CD4-positive, alpha-beta T cell treated with Interleukin-4 for 4 hours (primary cell): ENCODE measurements around the gene HAP1.
"Not testable (repeated sequence)": the region's sequence is repeated elsewhere in the genome, so short reads cannot be mapped to it uniquely, and the experiment has no call there.

Experiments used
- DNase-seq: peaks from one replicate; pipeline ENCODE4 v3.0.0-alpha.2; 2020

Gene HAP1, protein sequence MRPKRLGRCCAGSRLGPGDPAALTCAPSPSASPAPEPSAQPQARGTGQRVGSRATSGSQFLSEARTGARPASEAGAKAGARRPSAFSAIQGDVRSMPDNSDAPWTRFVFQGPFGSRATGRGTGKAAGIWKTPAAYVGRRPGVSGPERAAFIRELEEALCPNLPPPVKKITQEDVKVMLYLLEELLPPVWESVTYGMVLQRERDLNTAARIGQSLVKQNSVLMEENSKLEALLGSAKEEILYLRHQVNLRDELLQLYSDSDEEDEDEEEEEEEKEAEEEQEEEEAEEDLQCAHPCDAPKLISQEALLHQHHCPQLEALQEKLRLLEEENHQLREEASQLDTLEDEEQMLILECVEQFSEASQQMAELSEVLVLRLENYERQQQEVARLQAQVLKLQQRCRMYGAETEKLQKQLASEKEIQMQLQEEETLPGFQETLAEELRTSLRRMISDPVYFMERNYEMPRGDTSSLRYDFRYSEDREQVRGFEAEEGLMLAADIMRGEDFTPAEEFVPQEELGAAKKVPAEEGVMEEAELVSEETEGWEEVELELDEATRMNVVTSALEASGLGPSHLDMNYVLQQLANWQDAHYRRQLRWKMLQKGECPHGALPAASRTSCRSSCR

DNA sequence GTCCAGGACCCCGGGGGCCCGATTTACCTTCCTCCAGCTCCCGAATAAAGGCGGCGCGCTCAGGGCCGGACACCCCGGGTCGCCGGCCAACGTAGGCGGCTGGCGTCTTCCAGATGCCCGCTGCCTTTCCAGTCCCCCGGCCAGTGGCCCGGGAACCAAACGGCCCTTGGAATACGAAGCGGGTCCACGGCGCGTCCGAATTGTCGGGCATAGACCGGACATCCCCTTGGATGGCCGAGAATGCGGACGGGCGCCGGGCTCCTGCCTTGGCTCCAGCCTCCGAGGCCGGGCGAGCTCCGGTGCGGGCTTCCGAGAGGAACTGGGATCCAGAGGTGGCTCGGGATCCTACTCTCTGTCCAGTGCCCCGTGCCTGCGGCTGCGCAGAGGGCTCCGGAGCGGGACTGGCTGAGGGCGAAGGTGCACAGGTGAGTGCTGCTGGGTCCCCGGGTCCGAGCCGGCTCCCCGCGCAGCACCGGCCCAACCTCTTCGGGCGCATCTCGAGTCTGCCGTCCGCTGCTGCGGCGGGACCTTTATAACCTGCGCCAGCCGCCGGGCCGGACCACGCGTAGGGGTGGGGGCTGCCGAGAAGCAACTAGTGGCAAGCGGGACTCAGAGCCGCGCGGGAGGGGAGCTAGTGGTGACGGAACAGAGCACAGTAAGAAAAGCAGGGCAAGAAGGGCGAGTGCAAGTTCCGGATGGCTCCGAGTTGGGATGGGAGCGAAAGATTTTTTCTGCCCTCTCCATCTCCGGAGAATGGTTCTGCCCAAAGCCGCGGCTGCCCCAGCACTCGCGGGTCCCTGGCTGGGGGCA lies at the start of gene HAP1:
TSS of gene HAP1 (minus strand) at position 505 of the 810 bp plus-strand sequence. CDS start at position 496, 9 bp downstream.
- DNase-seq = no peak

DNA sequence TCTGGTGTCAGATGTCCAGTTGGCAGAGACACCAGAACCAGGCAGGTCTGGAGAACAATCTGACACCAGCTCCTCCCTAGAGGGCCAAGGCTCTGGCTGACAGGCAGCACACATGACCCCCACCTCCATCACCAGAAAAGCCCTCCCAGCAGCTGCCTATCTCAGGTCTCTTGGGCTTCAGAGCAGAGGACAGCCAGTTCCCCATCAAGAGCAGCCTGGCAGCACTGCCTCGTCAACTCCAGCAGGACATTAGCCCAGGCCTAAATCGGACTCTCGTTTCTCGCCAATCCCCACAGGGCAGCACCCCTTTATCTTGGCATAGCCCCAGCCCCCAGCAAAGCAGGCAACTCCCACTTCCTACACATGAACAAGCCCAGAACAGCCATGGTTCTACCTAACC lies 47.7 kb upstream of the HAP1 start:
- no peak for DNase-seq

DNA sequence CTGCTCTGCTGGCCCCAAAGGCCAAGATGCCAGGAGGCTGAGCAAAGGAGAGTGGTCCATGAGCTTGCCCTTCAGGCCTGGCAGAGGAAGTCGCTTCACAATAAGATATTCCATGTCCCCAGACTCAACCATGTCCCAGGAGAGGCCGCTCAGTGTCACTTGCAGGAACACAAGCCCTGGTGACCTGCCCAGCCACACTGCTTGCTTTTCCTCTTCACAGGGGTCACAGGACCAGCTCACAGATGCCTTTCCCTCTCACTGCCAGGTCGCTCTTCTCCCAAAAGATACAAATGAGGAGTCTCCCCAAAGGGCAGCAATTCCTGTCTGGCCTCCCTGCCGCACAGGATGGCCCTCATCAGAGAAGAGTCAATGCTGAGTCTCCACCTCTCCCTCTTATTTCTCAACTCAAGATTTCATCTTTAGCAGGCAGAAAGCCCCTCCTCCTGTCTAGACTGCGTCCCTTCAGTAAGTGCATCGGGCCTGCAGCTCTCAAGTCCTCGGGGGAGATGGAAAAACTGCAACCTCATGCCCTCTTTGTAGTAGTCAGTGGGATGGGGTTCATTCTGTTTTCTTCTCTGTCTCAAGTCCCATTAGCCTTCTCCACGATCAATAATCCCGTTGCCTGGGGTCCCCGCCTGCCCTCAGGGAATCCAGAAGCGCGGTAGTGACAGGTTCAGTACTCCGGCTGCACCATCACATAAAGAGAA lies 47.1 kb upstream of the HAP1 start:
- no peak for DNase-seq

DNA sequence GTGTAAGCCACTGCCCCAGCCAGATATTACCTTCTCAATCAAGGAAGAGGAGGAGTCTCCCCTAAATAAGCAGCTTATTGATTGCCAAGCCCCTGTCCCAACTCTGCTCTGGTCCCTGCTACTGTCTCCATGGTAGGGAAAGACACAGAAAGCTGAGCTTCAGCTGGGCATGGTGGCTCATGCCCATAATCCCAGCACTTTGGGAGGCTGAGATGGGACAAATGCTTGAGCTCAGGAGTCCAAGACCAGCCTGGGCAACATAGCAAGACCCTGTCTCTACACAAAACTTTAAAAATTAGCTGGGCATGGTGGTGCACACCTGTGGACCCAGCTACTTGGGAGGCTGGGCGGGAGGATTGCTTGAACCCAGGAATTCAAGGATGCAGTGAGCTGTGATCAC lies 45.5 kb upstream of the HAP1 start:
- no peak for DNase-seq

DNA sequence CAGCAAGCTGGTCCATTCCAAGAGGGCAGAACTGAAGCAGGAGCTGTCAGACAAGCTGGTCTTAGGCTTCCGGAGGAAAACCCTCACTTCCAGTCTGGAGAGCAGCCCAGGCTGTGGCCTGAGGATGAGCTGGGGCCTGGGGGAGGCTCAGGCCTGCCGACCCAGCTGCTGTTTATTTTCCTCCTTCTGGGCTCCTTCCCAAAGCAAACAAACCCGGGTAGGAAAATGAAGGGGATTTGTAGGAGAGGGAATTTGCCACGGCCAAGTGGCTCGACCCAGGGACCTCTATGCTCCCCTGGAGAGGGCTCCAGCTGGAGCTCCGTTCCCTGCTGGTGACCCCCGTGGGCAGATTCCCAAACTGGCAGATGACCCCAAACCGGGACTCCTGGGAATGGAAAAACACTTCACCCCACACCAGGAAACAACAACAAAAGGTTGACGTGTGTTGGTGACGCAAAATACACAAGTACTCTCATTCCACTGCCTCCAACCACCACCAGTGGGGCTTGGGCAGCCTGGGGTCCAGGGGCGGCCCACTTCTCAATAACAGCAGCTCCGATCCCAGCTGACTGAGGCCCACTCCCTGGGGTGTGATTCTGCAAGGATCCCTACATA lies 43.2 kb upstream of the HAP1 start:
- no peak for DNase-seq

DNA sequence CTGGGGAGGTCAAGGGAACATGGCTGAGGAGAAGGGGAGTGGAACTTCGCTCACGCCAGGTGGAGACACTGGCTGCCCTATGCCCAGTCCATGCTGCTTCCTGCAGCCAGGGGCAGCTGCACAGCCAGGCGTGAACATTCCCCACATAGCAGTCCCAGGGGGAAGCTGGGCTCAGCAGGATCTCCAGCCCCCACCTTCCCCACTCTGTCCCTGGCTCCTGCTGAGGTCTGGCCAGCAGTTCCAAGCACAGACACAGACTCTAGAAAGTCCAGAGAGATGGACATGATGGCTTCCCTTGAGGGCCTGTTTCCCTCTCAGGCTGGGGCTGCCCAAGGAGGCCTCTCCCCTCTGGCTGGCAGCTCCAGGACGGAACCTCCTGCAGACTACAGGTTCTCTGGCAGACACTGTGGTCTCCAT lies 42.7 kb upstream of the HAP1 start:
- no peak for DNase-seq

DNA sequence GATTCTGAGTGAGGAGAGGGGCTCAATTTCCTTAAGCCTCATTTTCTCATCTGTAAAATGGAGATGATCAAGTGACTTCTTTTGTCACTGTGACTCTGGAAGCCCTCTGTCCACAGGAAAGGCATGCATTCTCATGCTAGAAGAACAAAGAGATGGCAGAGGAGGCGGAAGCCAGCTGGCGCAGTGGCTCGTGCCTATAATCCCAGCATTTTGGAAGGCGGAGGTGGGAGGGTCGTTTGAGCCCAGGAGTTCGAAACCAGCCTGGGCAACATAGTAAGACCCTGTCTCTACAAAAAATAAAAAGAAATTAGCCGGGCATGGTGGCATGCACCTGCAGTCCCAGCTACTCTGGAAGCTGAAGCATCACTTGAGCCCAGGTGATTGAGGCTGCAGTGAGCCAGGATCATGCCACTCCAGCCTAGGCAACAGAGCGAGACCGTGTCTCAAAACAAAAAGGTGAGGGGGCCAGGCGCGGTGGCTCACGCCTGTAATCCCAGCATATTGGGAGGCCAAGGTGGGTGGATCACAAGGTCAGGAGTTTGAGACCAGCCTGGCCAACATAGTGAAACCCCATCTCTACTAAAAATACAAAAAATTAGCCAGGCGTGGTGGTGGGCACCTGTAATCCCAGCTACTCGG lies 41.9 kb upstream of the HAP1 start:
- not testable (repeated sequence) for DNase-seq

DNA sequence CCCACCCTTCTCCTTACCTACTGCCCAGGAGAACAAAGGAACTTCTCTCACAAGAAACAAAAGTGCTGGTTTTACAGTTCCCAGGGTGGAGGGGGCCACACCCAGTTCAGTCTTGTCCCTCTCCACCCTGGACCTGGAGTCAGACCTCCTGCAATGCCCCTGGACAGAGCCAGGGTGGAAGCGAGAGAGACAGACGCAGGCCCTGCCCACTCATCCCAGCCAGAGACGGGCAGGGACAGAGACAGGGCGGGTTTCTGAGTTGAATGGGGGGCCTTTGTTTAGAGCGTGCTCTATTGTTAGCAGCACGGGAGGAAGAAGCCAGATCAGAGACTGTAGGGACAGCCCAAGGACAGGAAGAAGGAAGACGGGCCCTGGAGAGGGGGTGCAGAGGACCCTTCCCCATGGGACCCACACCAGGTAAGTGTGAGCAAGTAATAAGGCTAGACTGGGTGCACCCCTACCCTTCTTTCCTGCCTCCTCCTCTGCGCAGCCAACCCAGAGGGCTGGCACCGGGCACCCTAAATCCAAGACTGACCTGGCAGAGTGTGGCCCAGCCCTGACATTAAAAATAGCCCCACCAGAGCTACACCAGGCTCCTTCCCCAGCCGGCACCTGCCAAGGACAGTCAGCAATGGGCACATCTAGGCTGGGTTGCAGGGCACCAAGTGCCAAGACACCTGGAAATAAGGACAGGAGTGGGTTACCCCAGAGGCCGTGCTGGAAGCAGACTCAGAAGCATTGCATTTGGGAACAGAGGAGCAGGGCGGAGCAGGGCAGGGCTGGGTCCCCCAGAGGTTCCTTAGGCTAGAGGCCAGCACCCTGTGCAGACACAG lies 41.2 kb upstream of the HAP1 start:
- no peak for DNase-seq

DNA sequence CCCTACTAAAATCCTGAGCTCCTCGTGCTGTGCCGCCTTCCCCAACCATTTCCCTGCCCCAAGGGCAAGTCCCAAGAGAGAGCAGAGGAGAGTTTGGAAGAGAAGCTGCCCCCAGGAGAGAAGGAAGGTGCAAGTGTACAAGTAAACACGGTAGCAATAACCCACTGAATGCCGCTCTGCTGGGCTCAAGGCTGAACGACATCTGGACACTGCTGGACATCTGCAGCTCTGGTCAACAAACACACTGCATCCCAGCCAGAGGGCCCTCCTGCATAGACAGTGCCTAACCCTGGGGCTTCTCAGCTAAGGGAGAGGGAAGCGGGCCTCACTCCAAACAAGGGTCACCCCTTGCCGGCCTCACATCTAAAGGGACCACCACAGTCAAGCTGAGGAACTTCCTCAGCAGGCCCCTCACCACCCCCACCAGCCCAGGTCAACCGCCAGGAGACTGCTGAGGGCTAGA lies 39.3 kb upstream of the HAP1 start:
- DNase-seq = no peak

DNA sequence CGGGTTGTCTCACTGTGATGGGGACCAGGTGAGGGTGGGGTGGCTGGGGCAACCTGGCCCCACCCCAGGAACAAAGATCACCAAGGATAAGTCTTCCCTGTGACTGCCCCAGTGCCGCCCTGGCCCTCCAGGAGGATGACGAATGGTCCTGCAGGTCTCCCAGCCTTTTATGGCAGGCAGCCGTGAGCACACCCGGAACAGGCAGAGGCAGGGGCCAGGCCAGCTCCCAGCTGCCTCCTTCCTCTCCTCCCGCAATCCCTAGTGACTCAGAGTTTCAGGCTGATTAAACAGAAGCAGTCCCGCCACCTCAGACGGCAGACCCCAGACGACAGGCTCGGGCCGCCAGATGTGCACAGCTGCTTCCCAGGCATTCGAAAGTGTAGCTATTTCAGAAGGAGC lies 38.7 kb upstream of the HAP1 start:
- DNase-seq = no peak

DNA sequence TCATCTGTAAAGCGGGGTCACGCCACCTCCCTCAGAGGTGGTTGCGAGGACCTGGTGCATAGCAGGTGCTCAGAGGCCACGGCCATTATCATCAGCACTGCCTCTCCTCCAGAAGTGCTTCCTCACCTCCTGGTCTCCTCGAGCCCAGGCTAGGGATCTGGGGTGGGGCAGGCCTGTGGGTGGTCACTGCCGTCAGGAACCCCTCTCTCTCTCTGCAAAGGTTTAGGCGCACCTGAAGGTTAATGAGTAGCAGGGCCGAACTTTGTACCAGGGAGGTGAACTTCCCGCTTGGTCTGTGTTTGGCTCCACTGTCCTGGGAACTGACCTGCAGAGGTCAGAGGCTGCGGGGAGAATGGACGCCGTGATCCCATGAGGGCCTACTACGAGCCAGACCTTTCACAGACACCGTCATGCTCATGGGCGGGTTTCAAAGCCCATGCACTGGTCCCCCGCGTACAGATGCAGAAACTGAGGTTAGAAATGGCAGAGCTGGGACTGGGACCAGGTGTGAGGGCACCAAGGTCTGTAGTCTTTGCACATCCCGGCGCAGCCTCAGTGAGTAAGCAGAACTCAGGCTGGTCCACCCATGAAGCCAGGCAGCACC lies 38.2 kb upstream of the HAP1 start:
- DNase-seq = no peak

DNA sequence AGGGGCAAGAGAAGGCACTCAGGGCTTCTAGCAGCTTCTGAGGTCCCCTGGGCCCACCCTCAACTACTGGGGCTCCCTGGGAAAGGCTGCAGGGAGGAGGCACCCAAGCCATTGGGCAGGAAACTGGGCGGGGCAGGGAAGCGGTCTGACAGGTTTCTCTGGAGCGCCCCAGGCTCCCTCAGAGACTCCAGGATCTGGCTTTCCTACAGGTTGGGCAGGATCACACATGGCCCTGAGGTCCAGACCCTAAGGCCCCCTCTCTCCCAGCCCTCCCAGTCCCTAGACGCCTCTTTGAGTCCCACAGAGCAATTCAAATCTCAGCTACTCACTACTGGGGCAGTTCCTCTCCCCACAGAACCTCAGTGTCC lies 37.8 kb upstream of the HAP1 start:
- no peak for DNase-seq

DNA sequence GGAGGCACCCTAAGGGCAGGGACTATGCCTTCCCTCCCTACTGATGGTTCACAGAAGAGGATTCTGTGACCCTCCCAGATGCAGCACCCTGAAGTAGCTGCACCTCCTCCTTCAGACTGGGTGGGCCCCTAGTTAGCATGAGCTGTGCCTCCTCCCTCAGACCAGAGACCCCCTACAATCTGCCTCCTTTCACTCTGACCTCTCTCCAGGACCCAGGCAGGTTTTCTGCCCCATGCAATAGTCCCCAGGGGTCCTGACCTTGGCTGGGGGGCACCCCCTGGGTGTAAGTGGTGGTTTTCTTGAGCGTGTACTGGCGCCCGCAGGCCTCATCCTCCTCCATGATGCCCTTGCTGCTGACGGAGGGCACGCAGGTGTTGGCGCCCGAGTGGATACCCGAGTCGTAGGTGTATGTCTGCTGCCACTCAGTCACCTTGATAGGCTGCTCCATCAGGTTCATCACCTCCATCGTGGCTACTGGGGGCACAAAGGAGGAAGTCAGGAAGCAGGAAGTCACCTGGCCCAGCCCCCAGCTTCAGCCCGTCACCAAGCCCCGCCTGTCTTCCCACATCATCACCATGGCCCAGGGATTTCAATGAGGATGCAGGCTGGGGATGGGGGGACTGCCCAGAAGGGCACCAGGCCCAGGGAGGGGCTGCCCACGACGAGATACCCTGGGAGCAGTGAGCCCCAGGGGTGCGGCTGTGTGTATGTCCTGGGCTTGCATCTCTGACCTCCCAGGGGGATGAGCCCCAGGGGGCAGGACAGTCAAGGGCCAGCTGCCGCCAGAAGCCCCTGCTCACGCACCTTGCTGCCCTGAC lies 37.2 kb upstream of the HAP1 start:
- no peak for DNase-seq

DNA sequence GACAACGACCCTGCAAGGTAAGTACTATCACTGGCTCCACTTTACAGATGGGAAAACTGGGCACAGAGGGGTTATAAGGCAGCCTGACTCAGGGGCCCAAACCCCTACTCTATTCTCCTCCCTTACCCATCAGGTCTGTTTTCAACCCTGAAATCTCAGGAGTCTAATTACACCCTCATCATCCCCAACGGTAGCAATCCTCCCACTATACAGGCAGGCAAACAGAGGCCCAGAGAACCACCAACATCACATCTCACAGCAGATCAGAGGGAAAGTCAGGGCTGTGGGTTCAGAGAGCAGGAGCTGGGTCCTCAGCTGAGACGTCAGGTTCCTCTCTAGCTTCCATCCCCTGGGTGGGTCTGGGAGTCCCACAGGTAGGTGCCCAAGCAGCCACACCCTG lies 35.5 kb upstream of the HAP1 start:
- DNase-seq = no peak

DNA sequence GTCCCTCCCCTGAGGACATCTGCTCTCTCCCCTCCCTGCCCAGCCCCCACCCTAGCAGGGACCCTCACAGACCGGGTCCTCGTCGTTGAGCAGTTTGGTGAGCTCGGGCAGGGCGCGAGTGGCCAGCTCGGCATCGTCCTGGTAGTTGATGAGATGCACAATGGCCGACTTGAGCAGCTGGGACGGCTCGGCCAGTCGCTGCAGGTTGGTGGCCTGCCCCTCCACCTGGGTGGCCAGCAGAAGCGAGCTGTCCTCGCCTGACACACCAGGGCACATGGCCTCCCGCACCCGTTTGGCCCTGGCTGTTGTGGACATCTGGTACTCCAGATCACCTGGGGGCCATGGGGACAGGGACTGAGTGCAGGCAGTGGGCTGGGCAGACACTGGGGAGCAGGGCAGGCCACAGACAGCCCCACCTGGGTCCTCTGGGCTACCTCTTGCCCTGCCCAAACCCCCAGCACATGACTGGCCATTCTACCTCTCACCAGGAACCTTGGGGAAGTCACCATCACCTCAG lies 35.0 kb upstream of the HAP1 start:
- no peak for DNase-seq

DNA sequence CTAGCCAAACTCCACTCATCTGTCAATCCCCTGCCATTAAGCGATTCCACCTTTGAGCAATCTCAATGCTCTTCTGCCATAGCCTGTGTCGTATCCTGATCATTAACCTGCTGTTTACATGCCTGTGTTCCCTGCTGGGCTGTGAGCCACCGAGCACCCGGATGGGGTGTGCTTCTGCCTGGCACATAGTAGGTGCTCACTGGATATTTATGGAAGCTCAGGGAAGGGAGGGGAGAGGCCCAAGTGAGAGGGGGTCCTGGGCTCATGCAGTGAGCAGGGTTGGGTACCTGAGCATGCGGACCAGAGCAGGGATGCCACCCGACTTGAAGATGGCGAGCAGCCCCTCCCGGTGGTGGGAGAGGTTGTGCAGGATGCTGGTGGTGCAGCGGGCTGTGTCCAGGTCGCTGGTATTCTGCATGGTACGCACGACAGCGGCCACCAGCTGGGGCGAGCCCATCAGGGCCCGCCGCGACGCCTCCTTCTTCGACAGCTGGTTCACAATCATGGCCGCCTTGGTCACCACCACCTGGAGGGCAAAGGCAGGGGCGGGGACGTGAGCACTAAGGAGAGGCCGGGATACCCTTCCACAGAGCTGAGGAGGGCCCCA lies 34.3 kb upstream of the HAP1 start:
- DNase-seq = no peak

DNA sequence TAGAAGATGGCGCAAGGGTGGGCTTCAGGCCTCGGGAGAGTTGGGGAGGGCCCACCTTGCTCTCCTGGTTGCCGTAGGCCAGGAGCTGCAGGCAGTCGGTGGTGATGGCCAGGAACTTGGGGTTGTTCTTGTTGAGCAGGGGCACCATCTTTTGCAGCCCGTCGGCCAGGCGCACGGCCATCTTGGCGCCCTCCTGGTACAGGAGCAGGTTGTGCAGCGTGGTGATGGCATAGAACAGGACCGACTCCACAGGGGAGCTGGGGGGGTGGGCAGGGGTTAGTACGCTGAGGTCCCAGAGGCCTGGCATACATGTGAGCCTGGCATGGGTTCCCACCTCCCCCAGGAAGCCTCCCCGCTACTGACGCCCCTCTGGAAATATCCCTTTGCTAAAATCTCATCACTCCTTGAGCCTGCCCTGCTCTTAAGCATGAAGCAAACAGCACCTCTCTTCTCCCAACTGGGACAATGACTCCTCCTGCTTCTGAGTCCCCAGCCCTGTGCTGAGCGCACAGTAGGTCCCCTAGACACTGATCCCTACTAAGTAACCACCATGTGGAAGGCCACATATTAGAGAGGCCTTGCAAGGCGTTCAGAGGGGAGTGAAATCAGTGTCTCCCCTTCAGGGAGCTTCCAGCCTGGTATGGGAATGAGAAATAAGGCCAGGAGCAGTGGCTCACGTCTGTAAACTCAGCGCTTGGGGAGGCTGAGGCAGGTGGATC lies 33.0 kb upstream of the HAP1 start:
- no peak for DNase-seq

DNA sequence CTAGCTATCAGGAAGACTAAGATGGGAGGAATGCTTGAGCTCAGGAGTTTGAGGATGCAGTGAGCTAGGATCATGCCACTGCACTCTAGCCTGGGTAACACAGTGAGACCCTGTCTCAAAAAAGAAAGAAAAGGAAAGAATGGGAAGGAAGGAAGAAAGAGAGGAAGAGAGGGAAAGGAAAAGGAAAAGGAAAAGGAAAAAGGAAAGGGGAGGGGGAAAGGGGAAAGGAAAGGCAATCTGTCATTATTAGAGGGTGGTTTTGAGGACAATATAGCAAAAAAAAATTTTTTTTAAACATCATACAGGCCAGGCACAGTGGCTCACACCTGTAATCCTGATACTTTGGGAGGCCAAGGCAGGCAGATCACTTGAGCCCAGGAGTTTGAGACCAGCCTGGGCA lies 31.7 kb upstream of the HAP1 start:
- DNase-seq = no peak
